Frontal cortex (tissue), 4 donors: Measurements from ENCODE around the gene HDHD2. TPM values are rescaled to one million over a fixed set of nuclear protein-coding genes. Genes with fewer than 3 reads are reported as not detected.

Experiments used
- DNase-seq, 2 donors: peaks; one replicate each; pipeline ENCODE4 v3.0.0; 2012; ENCODE audit warnings: low spot score in 2 of 2
- FAIRE-seq: peaks from 2 replicates; lab custom pipeline; 2012; peaks lifted over from hg19 to GRCh38; lab: Jason Lieb, UNC
- small RNA-seq: library from RNA; depleted of rRNA; stranded (forward); fragments of <200 nt; gene quantifications from one replicate; pipeline ENCODE3, GENCODE V24; 2014
- total RNA-seq: library from RNA; depleted of rRNA; stranded (reverse); fragments of >200 nt; gene quantifications from one replicate; pipeline ENCODE4 v1.2.3, GENCODE V29; 2014
- donor health status: control.
- donor health status: control.
- donor health status: control.

Gene HDHD2
- total RNA-seq, 1 donor from 2014 or later: 23.6 TPM

GRCh38 chr18:47077111-47077510 is 73.2 kb downstream of the HDHD2 start:
- FAIRE-seq (no peak), DNase-seq (no peak)

- FAIRE-seq (no peak), DNase-seq (no peak)
These were observed 75.0 kb downstream of the HDHD2 start for GRCh38 chr18:47075098-47075883.

- no peak for FAIRE-seq
- DNase-seq: no peak
These were observed 82.7 kb downstream of the HDHD2 start for GRCh38 chr18:47067648-47068047.

GRCh38 chr18:47063096-47063495 is 87.2 kb downstream of the HDHD2 start:
- FAIRE-seq (no peak), DNase-seq (no peak)

- DNase-seq (no peak), FAIRE-seq (no peak)
These were observed 87.8 kb downstream of the HDHD2 start for GRCh38 chr18:47062471-47062870.

Small RNA genes within 50 kb of the gene (small RNA-seq; reads per million reads assigned to genes)
- not detected for gene AC012254.4

Other genes starting within 250 kb of the HDHD2 start
- gene PIAS2, start 233.0 kb downstream of the HDHD2 start, total RNA-seq: 46.1 TPM
- gene KATNAL2, start 232.9 kb downstream of the HDHD2 start, total RNA-seq: 3.7 TPM
- not detected for gene ELOA2, start 114.9 kb downstream of the HDHD2 start, total RNA-seq
- gene IER3IP1, start 25.9 kb upstream of the HDHD2 start, total RNA-seq: 21.6 TPM
- not detected for gene SKOR2, start 101.2 kb upstream of the HDHD2 start, total RNA-seq